HUES48 (cell line): Measurements from ENCODE around the gene ARID4B.

ENCODE experiments used
- H3K27ac ChIP-seq: one replicate; pipeline ENCODE4 v1.7.0; 2013; ENCODE audit warnings: low read depth, low read length, inconsistent platforms
- H3K27me3 ChIP-seq: 2 replicates; pipeline ENCODE4 v1.6.1; 2013; ENCODE audit warnings: mild to moderate bottlenecking, low read length; ENCODE audit not compliant: control insufficient read depth, insufficient read depth
- H3K36me3 ChIP-seq: 2 replicates; pipeline ENCODE4 v1.6.1; 2013; ENCODE audit warnings: low read length; ENCODE audit not compliant: control insufficient read depth, insufficient read depth
- H3K4me1 ChIP-seq: 2 replicates; pipeline ENCODE4 v1.6.1; 2013; ENCODE audit warnings: mild to moderate bottlenecking, low read length; ENCODE audit not compliant: control insufficient read depth, insufficient read depth
- H3K4me3 ChIP-seq: 2 replicates; pipeline ENCODE4 v1.5.1; 2013; ENCODE audit warnings: mild to moderate bottlenecking, low read depth, low read length
- H3K9ac ChIP-seq: 2 replicates; pipeline ENCODE4 v1.6.1; 2013; ENCODE audit warnings: mild to moderate bottlenecking, low read depth, low read length, moderate library complexity
- H3K9me3 ChIP-seq: 2 replicates; pipeline ENCODE4 v1.6.1; 2013; ENCODE audit warnings: low read length; ENCODE audit not compliant: control insufficient read depth, insufficient read depth

The ARID4B gene

GRCh38 chr1:235326719-235327558 lies 1.0 kb downstream of the ARID4B start:
- Histone ChIP-seq H3K27ac (peak overlapping the region; percentile 97), H3K27me3 (no peaks in the 10 kb centered on the region), H3K4me1 (peaks cover 28% of the 10 kb centered on the region), H3K9me3 (no peaks in the 10 kb centered on the region), H3K36me3 (peaks cover 25% of the 10 kb centered on the region), H3K9ac (peak overlapping the region; percentile 85), H3K4me3 (peak overlapping the region; percentile 96)

DNA sequence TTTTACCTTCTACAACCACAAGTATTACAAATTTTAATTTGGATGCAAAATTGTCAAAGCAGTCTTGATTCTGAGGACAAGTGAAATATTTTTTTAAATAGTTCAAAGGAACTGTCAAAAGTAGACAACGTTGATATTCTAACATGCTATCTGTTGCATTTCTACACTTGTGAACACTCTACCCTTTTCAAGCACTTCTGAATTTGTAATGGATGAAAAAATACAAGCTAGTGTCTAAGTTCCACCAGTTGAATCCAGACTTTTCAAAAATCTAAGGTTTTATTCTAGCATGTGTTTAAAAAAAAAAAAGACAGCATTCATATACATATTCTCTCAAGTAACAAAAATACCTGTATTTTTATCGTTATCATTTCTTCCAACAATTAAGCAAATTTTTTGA lies 2.1 kb downstream of the ARID4B start:
- Histone ChIP-seq H3K27ac (no peak overlapping the region), H3K4me1 (peaks cover 18% of the 10 kb centered on the region), H3K9ac (no peak overlapping the region), H3K36me3 (peaks cover 26% of the 10 kb centered on the region), H3K9me3 (no peaks in the 10 kb centered on the region), H3K4me3 (peak overlapping the region; percentile 96), H3K27me3 (no peaks in the 10 kb centered on the region)

DNA sequence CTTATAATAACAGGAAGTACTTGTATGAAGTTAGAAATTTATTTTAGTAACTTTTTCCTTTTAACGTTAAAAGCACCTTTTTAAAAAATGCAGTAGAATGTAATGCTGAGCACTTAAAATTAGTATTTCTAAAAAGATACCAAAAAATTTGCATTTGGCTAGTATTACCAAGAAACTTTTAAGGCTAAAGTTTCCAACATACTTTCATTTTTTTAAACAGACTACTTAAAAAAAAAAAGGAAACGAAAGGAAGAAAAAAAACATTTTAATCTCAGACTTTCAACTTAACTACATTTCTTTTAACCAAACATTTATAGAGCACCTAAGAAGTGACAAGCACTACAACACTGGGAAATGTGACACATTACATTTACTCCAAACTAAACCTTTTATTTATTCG lies 2.8 kb downstream of the ARID4B start:
- peaks cover 12% of the 10 kb centered on the region for H3K4me1 ChIP-seq
- peak overlapping the region; percentile 96 for H3K4me3 ChIP-seq
- H3K9me3 ChIP-seq: no peaks in the 10 kb centered on the region
- H3K27ac ChIP-seq: no peak overlapping the region
- H3K27me3 ChIP-seq: no peaks in the 10 kb centered on the region
- H3K9ac ChIP-seq: no peak overlapping the region
- peaks cover 32% of the 10 kb centered on the region for H3K36me3 ChIP-seq

DNA sequence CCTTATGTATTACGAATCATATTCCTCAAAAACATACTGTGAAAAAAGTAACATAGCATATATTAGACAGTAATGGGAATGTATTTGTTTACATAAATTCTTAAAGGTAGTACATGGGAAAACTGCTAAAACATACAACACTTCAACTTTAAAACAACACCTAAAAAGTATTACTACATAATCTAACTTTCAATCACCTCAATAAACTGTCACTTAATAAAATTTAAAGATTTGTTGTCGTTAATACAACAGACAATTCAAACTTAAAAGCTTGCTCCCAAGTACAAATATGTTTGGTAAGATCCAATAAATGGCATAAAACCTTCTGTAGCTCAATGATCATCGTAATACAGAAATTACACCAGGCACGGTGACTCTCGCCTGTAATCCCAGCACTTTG lies 3.7 kb downstream of the ARID4B start:
- H3K4me1 ChIP-seq: peaks cover 12% of the 10 kb centered on the region

DNA sequence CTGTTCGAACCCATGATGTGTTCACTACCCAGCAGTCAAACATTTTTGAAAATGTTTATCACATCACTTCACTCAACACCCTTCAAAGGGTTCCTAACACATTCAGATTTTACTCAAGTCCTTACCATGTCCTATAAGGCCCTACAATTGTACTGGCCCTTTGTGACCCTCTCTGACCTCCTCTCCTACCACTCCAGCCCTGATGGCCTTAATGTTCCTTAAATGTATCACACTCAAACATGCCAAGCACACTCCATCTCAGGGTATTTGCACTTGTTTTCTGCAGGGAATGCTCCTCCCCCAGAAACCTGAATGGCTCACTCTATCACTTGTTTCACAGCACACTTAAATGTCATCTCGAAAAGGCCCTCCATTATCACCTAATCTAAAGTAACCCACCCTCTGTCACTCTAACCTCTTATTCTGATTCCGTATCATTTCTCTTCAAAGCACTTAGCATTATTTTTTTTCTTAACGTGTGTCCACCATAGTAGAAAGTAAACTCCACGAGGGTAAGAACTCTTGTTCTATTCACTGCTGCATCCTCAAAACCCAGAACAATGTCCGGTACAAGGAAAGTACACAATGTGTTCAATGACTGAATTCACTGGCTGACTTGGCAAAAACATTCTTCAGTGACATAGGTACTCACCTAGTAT lies 7.3 kb downstream of the ARID4B start:
- Histone ChIP-seq H3K27me3 (no peaks in the 10 kb centered on the region), H3K4me3 (no peak overlapping the region), H3K9me3 (no peaks in the 10 kb centered on the region), H3K9ac (no peak overlapping the region), H3K27ac (no peak overlapping the region), H3K4me1 (peaks cover 6% of the 10 kb centered on the region; the same call in 1 of the 2 replicates), H3K36me3 (peaks cover 42% of the 10 kb centered on the region)

More for the DNA sequence above, 3.7 kb downstream of the ARID4B start:
- no peak overlapping the region for H3K27ac ChIP-seq
- no peak overlapping the region; the same call in 1 of the 2 replicates for H3K4me3 ChIP-seq
- no peaks in the 10 kb centered on the region for H3K27me3 ChIP-seq
- no peaks in the 10 kb centered on the region for H3K9me3 ChIP-seq
- peaks cover 35% of the 10 kb centered on the region for H3K36me3 ChIP-seq
- no peak overlapping the region for H3K9ac ChIP-seq

GRCh38 chr1:235319255-235319654 lies 8.7 kb downstream of the ARID4B start:
- Histone ChIP-seq H3K27ac (no peak overlapping the region), H3K9me3 (no peaks in the 10 kb centered on the region), H3K4me3 (no peak overlapping the region), H3K27me3 (no peaks in the 10 kb centered on the region), H3K4me1 (no peaks in the 10 kb centered on the region), H3K36me3 (peaks cover 34% of the 10 kb centered on the region), H3K9ac (no peak overlapping the region)

- Histone ChIP-seq H3K4me1 (no peaks in the 10 kb centered on the region; the same call in 1 of the 2 replicates), H3K27ac (no peak overlapping the region), H3K9ac (no peak overlapping the region), H3K36me3 (peaks cover 24% of the 10 kb centered on the region), H3K9me3 (no peaks in the 10 kb centered on the region), H3K4me3 (no peak overlapping the region), H3K27me3 (no peaks in the 10 kb centered on the region)
Measured at GRCh38 chr1:235317168-235317567, 10.8 kb downstream of the ARID4B start.

- H3K27me3 ChIP-seq: no peaks in the 10 kb centered on the region
- H3K4me1 ChIP-seq: no peaks in the 10 kb centered on the region; the same call in 1 of the 2 replicates
- H3K4me3 ChIP-seq: no peak overlapping the region
- no peak overlapping the region for H3K9ac ChIP-seq
- H3K9me3 ChIP-seq: no peaks in the 10 kb centered on the region
- peaks cover 26% of the 10 kb centered on the region for H3K36me3 ChIP-seq
- H3K27ac ChIP-seq: no peak overlapping the region
Measured at GRCh38 chr1:235315735-235316134, 12.2 kb downstream of the ARID4B start.

GRCh38 chr1:235315173-235315572 lies 12.8 kb downstream of the ARID4B start:
- no peaks in the 10 kb centered on the region; the same call in 1 of the 2 replicates for H3K4me1 ChIP-seq
- no peaks in the 10 kb centered on the region for H3K27me3 ChIP-seq
- H3K9me3 ChIP-seq: peaks cover 5% of the 10 kb centered on the region; the same call in 1 of the 2 replicates
- no peak overlapping the region for H3K27ac ChIP-seq
- peaks cover 26% of the 10 kb centered on the region for H3K36me3 ChIP-seq
- H3K9ac ChIP-seq: no peak overlapping the region
- no peak overlapping the region for H3K4me3 ChIP-seq

DNA sequence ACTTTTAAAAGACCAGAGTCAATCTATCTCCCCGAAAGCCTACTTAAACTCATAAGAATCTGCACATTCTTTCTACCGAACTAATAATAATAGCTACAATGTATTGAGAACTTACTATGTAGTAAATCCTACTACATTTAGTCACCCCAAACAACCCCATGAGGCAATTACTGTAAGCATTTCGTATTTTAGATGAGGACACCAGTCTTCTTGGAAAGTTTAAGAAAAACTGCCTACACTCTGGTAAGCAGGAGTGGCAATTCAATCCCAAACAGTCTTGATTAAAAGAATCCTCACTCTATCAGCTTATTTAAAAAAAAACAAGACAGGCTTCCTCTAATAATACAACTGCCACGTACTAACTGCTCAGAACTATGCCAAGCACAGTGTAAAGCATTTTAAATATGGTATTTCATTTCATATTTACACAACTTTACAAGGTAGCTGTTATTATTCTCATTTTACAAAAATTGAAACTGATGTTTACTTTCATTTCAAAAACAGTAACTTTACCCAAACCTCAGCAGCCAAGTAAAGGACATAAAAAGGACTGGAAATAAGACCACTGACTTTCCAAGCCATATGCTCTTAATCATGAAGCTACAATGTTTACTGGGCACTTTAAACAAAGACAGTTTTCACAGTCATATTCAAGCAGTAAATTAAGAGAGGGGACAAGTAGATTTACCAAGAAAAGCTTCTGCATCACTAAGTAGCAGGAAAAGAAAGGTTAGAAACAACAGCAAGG lies 13.9 kb downstream of the ARID4B start:
- peaks cover 22% of the 10 kb centered on the region for H3K36me3 ChIP-seq
- peaks cover 5% of the 10 kb centered on the region; the same call in 1 of the 2 replicates for H3K9me3 ChIP-seq
- no peak overlapping the region for H3K4me3 ChIP-seq
- no peaks in the 10 kb centered on the region for H3K27me3 ChIP-seq
- no peak overlapping the region for H3K27ac ChIP-seq
- H3K4me1 ChIP-seq: no peaks in the 10 kb centered on the region; the same call in 1 of the 2 replicates
- H3K9ac ChIP-seq: no peak overlapping the region
